ENCODE measurements around the gene AUTS2. TPM values are rescaled to one million over a fixed set of nuclear protein-coding genes. Genes with fewer than 3 reads are reported as not detected.

The AUTS2 gene
- polyA plus RNA-seq, 1 donor (not counting 4 experiments of a cell fraction or from before 2014, with no cell fraction given): 4.7 TPM

GRCh38 chr7:70416986-70417655, 818.8 kb downstream of the AUTS2 start:
- dilution Hi-C loops (cut with MboI; ENCODE audit: extremely low pct_ligation_motif_present, low sequenced_read_pairs): no loop called here

GRCh38 chr7:70419526-70420380, 821.5 kb downstream of the AUTS2 start:
- Histone ChIP-seq H2AFZ (ENCODE audit: control insufficient read depth, low read length) (no peak overlapping the region), H3K9me1 (ENCODE audit: control insufficient read depth, extremely low read depth, insufficient read depth, low read length) (no peaks in the 10 kb centered on the region), H3K9ac (ENCODE audit: control insufficient read depth, extremely low read depth, insufficient read depth, low read length) (no peak overlapping the region), H3K4me3 (ENCODE audit: control insufficient read depth in 2 of 3, extremely low read depth in 1 of 3, insufficient read depth in 2 of 3, low read depth in 1 of 3, low read length in 3 of 3) (no peak overlapping the region), H3K9me3 (ENCODE audit: control insufficient read depth, low read depth, low read length) (no peaks in the 10 kb centered on the region), H3K4me1 (ENCODE audit: control insufficient read depth, extremely low read depth, insufficient read depth, low read length) (no peaks in the 10 kb centered on the region), H4K20me1 (ENCODE audit: control insufficient read depth, extremely low read depth, insufficient read depth, low read length) (no peaks in the 10 kb centered on the region), H3K4me2 (ENCODE audit: control insufficient read depth, extremely low read depth, insufficient read depth, low read depth, low read length) (no peak overlapping the region), H3K36me3 (ENCODE audit: control insufficient read depth in 2 of 2, extremely low read depth in 1 of 2, insufficient read depth in 2 of 2, low read length in 2 of 2) (no peaks in the 10 kb centered on the region), H3K27ac (ENCODE audit: control insufficient read depth, insufficient read depth, low read length) (no peak overlapping the region), H3K79me2 (ENCODE audit: control insufficient read depth, insufficient read depth, low read length) (no peaks in the 10 kb centered on the region), H3K27me3 (ENCODE audit: control insufficient read depth, extremely low read depth, insufficient read depth, low read length) (no peaks in the 10 kb centered on the region)
- no peak for TF ChIP-seq CTCF (optimal IDR thresholded peaks at IDR 0.05 in 1 of 3, IDR thresholded peaks at IDR 0.05 in 1 of 3, conservative IDR thresholded peaks at IDR 0.05 in 1 of 3; ENCODE audit: extremely low read depth in 1 of 3, insufficient read depth in 2 of 3, low read length in 3 of 3)
- TF ChIP-seq EZH2 (IDR thresholded peaks at IDR 0.05; ENCODE audit: low read length): no peak
- FAIRE-seq (no peak), DNase-seq (ENCODE audit: low read depth, low spot score) (no peak)
- dilution Hi-C loops (cut with MboI; ENCODE audit: extremely low pct_ligation_motif_present, low sequenced_read_pairs): no loop called here

More at GRCh38 chr7:70416986-70417655, 818.8 kb downstream of the AUTS2 start:
- Histone ChIP-seq H3K79me2 (ENCODE audit: control insufficient read depth, insufficient read depth, low read length) (no peaks in the 10 kb centered on the region), H3K4me2 (ENCODE audit: control insufficient read depth, extremely low read depth, insufficient read depth, low read depth, low read length) (no peak overlapping the region), H2AFZ (ENCODE audit: control insufficient read depth, low read length) (no peak overlapping the region), H3K27me3 (ENCODE audit: control insufficient read depth, extremely low read depth, insufficient read depth, low read length) (no peaks in the 10 kb centered on the region), H3K4me1 (ENCODE audit: control insufficient read depth, extremely low read depth, insufficient read depth, low read length) (no peaks in the 10 kb centered on the region), H3K9me1 (ENCODE audit: control insufficient read depth, extremely low read depth, insufficient read depth, low read length) (no peaks in the 10 kb centered on the region), H3K27ac (ENCODE audit: control insufficient read depth, insufficient read depth, low read length) (no peak overlapping the region), H4K20me1 (ENCODE audit: control insufficient read depth, extremely low read depth, insufficient read depth, low read length) (no peaks in the 10 kb centered on the region), H3K4me3 (ENCODE audit: control insufficient read depth in 2 of 3, extremely low read depth in 1 of 3, insufficient read depth in 2 of 3, low read depth in 1 of 3, low read length in 3 of 3) (no peak overlapping the region), H3K9me3 (ENCODE audit: control insufficient read depth, low read depth, low read length) (no peaks in the 10 kb centered on the region), H3K9ac (ENCODE audit: control insufficient read depth, extremely low read depth, insufficient read depth, low read length) (no peak overlapping the region), H3K36me3 (ENCODE audit: control insufficient read depth in 2 of 2, extremely low read depth in 1 of 2, insufficient read depth in 2 of 2, low read length in 2 of 2) (no peaks in the 10 kb centered on the region)
- FAIRE-seq (no peak), DNase-seq (ENCODE audit: low read depth, low spot score) (no peak)
- TF ChIP-seq CTCF (optimal IDR thresholded peaks at IDR 0.05 in 1 of 3, IDR thresholded peaks at IDR 0.05 in 1 of 3, conservative IDR thresholded peaks at IDR 0.05 in 1 of 3; ENCODE audit: extremely low read depth in 1 of 3, insufficient read depth in 2 of 3, low read length in 3 of 3) (peak; percentile 36 to 72 (median 66)), EZH2 (IDR thresholded peaks at IDR 0.05; ENCODE audit: low read length) (no peak)
